HG03159 (cell line): Measurements from ENCODE around the gene NPTN.
"Not testable (repeated sequence)": the region's sequence is repeated elsewhere in the genome, so short reads cannot be mapped to it uniquely, and the experiment has no call there.

ENCODE experiments used
- ATAC-seq: cut with Tn5 transposase; IDR thresholded peaks from one replicate; pipeline ENCODE4 v1.9.1; 2021; ENCODE audit warnings: mild to moderate bottlenecking, moderate library complexity; ENCODE audit not compliant: unreplicated experiment

NPTN gene

GRCh38 chr15:73633111-73633990, at the start of gene NPTN:
TSS of gene NPTN (minus strand) at chr15:73633389. CDS start at chr15:73633215, 174 bp downstream.
- peak; percentile 88 for ATAC-seq

DNA sequence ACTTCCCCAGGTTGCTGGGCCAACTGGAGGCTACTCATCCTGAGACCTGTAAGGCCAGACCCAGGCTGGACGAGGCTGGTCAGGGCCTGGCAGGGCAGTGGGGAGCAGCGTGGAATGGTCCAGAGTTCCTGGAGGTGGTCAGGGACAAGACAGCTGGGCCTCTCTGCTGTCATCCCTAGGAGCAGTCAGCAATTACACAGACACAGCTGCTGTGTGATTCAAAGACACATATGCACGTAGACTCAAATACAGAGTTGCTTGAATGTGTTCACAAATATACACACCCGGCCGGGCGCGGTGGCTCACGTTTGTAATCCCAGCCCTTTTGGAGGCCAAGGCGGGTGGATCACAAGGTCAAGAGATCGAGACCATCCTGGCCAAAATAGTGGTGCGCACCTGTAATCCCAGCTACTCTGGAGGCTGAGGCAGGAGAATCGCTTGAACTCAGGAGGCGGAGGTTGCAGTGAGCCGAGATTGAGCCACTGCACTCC, 49.5 kb upstream of the NPTN start:
- ATAC-seq: no peak

DNA sequence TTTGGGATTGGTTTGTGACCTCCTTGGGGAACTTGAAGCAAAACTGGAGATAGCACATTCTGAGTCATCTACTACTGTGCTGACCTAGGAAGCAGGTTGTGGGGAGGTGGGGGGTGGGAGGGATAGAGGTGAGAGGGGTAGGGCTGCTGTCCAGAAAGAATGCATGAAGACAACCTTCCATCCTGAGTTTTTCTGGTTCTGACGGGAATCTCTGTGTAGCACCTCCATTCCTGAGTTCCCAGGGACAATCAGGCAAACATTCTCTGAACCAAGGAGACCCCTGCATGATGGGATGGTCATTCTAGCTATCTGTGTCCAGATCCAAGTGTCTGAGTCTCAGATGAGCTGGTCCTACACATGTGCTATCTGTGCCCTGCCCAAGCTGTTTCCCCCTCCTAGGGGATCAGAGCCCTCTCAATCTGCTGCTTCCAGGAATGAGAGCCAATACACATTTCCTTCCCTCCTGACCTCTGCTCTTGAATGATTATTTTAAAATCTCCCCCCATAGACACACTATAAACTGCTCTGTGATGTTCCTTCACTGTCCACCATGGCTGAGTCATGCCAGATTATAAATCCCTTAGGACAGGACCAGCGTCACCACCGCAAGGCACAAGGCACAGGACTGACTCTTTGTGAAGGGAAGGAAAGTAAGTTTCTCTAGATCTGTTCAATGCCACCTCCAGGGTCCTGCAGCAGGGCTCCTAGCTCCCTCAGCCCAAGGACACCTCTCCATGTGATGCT, 48.8 kb upstream of the NPTN start:
- no peak for ATAC-seq

- no peak for ATAC-seq
These were observed 47.9 kb upstream of the NPTN start for GRCh38 chr15:73681063-73681462.

GRCh38 chr15:73680549-73680948, 47.4 kb upstream of the NPTN start:
- ATAC-seq: no peak

- no peak for ATAC-seq
These were observed 46.8 kb upstream of the NPTN start for GRCh38 chr15:73679964-73680363.

DNA sequence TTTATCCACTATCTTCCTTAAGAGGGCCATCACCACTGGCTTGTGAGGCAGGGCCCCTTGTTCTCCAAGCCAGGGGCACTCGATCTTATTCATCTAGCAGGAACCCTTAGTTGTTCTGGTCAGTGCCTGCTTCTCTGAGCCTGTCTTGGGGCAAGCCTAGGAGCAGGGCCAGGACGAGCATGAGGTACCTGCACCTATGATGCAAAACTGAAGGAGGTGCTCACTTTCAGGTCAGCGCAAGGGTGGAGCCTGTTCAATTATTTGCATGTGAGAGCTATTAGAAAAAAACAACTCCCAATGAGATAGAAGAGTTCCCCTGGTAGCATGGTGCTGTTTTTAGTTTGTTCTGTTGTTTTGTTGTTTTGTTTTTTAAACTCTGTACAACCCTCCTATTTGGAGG, 46.0 kb upstream of the NPTN start:
- ATAC-seq: no peak

DNA sequence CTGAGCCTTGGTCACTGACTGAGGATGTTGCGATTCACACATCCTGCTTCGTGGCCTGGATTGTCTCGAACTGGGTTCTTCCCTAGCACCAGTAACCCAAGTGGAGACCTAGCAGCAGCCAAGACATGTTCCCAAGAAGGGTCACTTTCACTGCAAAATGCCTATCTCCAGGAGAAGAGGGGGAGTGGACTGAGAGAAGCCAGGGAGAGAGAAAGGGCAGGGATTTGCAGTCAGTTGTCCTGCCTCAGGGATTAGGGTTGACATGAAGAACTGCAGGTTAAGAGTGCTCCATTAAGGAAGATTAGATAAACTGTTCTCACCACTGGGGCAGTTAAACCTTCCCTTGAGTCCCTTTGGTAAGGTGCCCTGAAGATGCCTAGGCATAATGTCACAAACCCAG, 45.3 kb upstream of the NPTN start:
- no peak for ATAC-seq

GRCh38 chr15:73677733-73678132, 44.5 kb upstream of the NPTN start:
- no peak for ATAC-seq

GRCh38 chr15:73677146-73677607, 44.0 kb upstream of the NPTN start:
- no peak for ATAC-seq

GRCh38 chr15:73674587-73674986, 41.4 kb upstream of the NPTN start:
- ATAC-seq: no peak

DNA sequence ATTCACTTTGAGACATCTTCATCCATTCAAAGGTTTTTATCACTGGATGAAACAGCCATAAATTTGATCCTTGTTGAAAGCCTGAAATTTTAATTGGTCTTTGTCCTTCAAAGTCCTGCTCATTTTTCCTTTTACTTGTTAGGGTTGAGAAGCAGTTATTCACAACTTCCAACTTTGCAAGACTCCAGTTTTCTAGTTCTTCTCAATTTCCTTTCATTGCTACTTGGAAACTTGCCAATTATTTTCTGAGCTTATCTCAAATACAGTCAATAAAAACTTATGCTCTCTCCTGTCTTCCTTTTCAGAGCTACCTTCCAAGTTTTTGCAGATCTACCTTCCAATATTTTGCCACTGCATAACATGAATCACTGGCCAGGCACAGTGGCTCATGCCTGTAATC, 27.3 kb upstream of the NPTN start:
- ATAC-seq: no peak

DNA sequence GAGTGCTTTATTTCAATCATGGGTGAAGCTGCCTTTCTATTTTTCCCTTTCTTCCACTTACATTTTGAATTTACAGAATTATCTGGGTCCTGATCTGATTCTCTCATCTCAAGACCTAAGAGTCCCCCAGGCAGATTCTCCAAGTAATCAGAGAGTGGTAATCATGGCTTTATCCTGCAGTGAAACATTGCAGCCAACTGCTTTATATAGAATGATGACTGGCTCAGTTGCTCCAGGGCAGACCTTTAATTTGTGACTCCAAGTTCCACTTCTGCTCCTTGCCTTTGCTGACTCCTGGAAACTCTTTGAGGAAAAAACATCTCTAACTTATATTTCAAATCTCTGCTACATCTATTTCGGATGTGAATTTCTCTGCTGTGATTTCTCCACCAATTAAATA, 25.5 kb upstream of the NPTN start:
- no peak for ATAC-seq

DNA sequence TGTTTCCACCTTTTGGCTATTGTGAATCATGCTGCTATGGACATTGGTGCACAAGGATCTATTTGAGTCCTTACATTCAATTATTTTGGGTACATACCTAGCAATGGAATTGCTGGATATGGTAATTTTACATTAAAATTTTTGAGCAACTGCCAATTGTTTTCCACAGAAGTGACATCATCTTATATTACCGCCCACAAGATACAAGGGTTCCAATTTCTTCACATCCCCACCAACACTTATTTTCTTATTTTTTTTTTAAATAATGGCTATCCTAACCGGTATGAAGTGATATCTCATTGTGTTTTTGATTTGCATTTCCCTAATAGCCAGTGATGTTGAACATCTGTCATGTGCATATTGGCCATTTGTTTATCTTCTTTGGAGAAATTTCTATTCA, 22.5 kb upstream of the NPTN start:
- no peak for ATAC-seq

DNA sequence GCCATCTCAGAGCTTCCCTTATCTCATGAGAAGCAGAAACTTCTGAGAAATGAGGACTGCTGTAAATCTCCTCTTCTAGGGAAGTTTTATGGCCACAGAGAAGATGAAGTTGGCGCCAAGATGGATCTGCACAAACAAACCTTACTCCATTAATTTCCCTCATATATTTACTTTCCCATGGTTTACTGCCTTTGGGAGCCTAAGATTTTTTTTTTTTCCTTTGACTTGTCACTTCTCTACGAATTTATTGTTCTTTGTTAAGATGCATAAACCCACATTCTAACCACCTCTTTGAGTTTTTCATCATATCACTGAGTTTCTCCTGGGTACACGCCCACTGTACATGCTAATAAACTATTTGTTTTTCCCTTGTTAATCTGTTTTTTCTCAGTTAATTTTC, 21.5 kb upstream of the NPTN start:
- no peak for ATAC-seq

DNA sequence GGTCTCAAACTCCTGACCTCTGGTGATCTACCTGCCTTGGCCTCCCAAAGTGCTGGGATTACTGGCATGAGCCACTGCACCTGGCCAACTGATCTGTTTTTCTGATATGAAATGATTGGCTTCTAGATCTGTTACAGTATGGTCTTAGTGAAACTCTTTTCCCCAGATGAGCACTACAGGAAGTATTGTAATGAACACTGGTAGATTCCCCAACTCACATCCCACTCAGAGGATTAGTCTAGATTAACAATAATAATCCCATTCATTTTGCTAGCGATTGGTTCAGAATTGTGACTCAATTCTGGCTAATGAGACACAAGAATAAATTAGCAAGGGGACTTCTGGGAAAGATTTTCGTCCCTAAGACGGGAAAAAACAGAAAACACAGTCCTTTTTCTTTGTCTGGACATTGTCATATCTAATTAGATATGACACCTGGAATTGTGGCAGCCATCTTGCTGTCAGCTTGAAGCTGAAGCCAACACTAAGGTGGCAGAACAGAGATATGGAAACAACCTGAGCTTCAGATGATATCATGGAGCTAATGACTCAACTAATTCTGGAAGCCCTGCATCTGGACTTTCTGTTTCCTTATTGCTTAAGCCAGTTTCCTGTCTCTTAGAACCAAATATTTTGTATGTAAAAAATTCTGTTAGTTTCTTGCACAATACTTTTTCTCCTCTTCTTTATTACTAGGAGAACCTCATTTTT, 17.4 kb upstream of the NPTN start:
- ATAC-seq: no peak

GRCh38 chr15:73648014-73648295, 14.8 kb upstream of the NPTN start:
- ATAC-seq: no peak

DNA sequence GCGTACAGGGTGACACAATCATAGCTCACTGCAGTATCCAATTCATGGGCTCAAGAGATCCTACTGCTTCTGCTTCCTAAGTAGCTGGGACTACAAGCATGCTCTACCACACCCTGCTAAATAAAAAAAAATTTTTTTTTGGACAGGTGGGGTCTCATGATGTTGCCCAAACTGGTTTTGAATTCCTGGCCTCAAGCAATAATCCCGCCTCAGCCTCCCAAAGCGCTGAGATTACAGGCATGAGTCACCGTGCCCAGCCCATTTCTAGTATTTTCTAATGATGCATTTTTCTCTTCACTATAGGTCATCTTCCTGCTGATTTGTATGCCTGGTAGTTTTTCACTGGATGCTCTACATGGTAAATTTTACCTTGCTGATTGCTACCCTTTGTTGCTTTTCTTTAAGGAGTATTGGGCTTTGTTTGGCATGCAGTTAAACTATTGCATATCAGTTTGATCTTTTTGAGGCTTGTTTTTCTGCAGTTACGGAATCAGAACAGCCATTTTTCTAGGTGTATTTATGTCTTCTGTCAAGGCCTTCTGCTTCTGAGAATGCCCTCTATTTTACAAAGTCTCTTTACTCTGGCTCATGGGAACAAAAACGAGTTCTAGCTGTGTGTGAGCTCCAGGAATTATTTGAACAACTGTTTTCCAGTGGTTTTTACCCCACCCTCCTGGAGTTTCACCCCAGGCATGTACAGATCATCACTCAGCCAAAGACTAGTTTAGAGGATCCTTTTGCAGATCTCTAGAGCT, 14.2 kb upstream of the NPTN start:
- no peak for ATAC-seq

GRCh38 chr15:73639464-73639863, 6.3 kb upstream of the NPTN start:
- ATAC-seq: not testable (repeated sequence)

DNA sequence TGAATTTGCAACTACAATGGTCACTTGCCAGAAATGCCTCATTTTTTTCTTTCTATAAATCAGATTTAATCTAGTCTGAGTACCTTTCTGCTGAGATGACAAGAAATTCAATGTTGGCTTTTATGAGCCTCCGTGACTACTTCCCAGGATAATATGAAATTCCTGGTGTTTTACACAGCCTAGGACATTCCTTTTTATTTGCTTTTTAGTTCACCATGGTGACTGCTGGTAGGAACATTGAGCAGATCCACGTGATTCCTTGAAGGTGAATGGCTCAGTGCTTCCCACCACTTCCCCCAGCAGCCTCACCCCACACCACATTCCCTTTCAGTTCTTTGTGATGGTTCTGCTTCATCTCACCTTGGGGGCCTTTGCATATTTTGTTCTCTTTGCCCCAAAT, 4.3 kb upstream of the NPTN start:
- ATAC-seq: no peak

- ATAC-seq: no peak
These were observed 854 bp upstream of the NPTN start for GRCh38 chr15:73633991-73634495.
